WTC11 (cell line): Measurements from ENCODE around the gene SYN1. TPM values are rescaled to one million over a fixed set of nuclear protein-coding genes. Genes with fewer than 3 reads are reported as not detected.

Experiments
- ATAC-seq: fragments of 200-7000 bp; cut with Tn5 transposase; 2 replicates; pipeline ENCODE4 v1.10.0; 2021; ENCODE audit warnings: mild to moderate bottlenecking, moderate library complexity
- CTCF ChIA-PET: fragments of 300-600 bp; sonication (Branson Sonifier 250); formaldehyde crosslinking; loops from one replicate; lab custom pipeline; 2021; ENCODE audit warnings: antibody characterized with exemption; lab: Charles Lee
- POLR2A ChIA-PET: fragments of 350-600 bp; sonication (Branson Sonifier 250); formaldehyde crosslinking; loops from one replicate; lab custom pipeline; 2021; ENCODE audit warnings: antibody characterized with exemption; lab: Charles Lee
- DNase-seq: peaks from one replicate; pipeline ENCODE4 v3.0.0; 2021; ENCODE audit warnings: low spot score
- H3K27ac Mint-ChIP-seq: 2 replicates; pipeline ENCODE4 v1.8.0; 2021; ENCODE audit warnings: mixed read lengths
- H3K27me3 Mint-ChIP-seq: 2 replicates; pipeline ENCODE4 v1.8.0; 2021; ENCODE audit warnings: low read depth, mild to moderate bottlenecking, moderate library complexity, mixed read lengths
- H3K36me3 Mint-ChIP-seq: 2 replicates; pipeline ENCODE4 v1.8.0; 2021; ENCODE audit warnings: mixed read lengths
- H3K4me1 Mint-ChIP-seq: 2 replicates; pipeline ENCODE4 v1.8.0; 2022; ENCODE audit warnings: mixed read lengths
- H3K4me3 Mint-ChIP-seq: 2 replicates; pipeline ENCODE4 v1.8.0; 2021; ENCODE audit warnings: mild to moderate bottlenecking, moderate library complexity, mixed read lengths
- H3K9me3 Mint-ChIP-seq: 2 replicates; pipeline ENCODE4 v1.8.0; 2021; ENCODE audit warnings: mixed read lengths
- ATF1 ChIP-seq: sonication (generic); formaldehyde crosslinking; IDR thresholded peaks from 2 replicates; pipeline ENCODE4 v1.8.1; 2023; ENCODE audit warnings: mild to moderate bottlenecking, moderate library complexity, missing genetic modification reagents
- ATF3 ChIP-seq: sonication (generic); formaldehyde crosslinking; conservative IDR thresholded peaks from 2 replicates; pipeline ENCODE4 v1.8.1; 2022; ENCODE audit warnings: mild to moderate bottlenecking, missing genetic modification reagents
- E2F4 ChIP-seq: sonication (generic); formaldehyde crosslinking; IDR thresholded peaks from 2 replicates; pipeline ENCODE4 v1.8.1; 2022; ENCODE audit warnings: low read depth, mild to moderate bottlenecking, moderate library complexity, missing genetic modification reagents, borderline replicate concordance
- EMX1 ChIP-seq: fragments of 250-450 bp; sonication (Bioruptor Pico); IDR thresholded peaks from 2 replicates; pipeline ENCODE4 v1.8.0; 2021; ENCODE audit warnings: mild to moderate bottlenecking
- ETV6 ChIP-seq: sonication (generic); formaldehyde crosslinking; IDR thresholded peaks from 2 replicates; pipeline ENCODE4 v1.8.1; 2022; ENCODE audit warnings: mild to moderate bottlenecking, missing genetic modification reagents
- FOXK1 ChIP-seq: sonication (generic); formaldehyde crosslinking; IDR thresholded peaks from 2 replicates; pipeline ENCODE4 v1.8.0; 2022; ENCODE audit warnings: mild to moderate bottlenecking, moderate library complexity, missing genetic modification reagents
- GABPB1 ChIP-seq: sonication (generic); formaldehyde crosslinking; IDR thresholded peaks from 2 replicates; pipeline ENCODE4 v1.8.1; 2023; ENCODE audit warnings: mild to moderate bottlenecking, missing genetic modification reagents
- GTF2I ChIP-seq: fragments of 250-450 bp; sonication (Bioruptor Pico); conservative IDR thresholded peaks from 2 replicates; pipeline ENCODE4 v1.4.0; 2021; ENCODE audit warnings: mild to moderate bottlenecking
- HMGA2 ChIP-seq: fragments of 250-450 bp; sonication (Bioruptor Pico); IDR thresholded peaks from 2 replicates; pipeline ENCODE4 v1.4.0; 2021; ENCODE audit warnings: mild to moderate bottlenecking, moderate library complexity
- JAZF1 ChIP-seq: fragments of 250-450 bp; sonication (Bioruptor Pico); IDR thresholded peaks from 2 replicates; pipeline ENCODE4 v1.9.0; 2021; ENCODE audit warnings: moderate library complexity, mild to moderate bottlenecking, inconsistent platforms
- MLX ChIP-seq: sonication (generic); formaldehyde crosslinking; IDR thresholded peaks from 2 replicates; pipeline ENCODE4 v1.8.1; 2023; ENCODE audit warnings: mild to moderate bottlenecking, missing genetic modification reagents, moderate library complexity
- MXD4 ChIP-seq: fragments of 250-450 bp; sonication (Bioruptor Pico); IDR thresholded peaks from 2 replicates; pipeline ENCODE4 v1.8.0; 2021; ENCODE audit warnings: mild to moderate bottlenecking, moderate library complexity, borderline replicate concordance
- NR1H2 ChIP-seq: sonication (generic); formaldehyde crosslinking; IDR thresholded peaks from 2 replicates; pipeline ENCODE4 v1.9.0; 2021; ENCODE audit warnings: mild to moderate bottlenecking, moderate library complexity, missing genetic modification reagents
- PRRX2 ChIP-seq: fragments of 250-450 bp; sonication (Bioruptor Pico); IDR thresholded peaks from 2 replicates; pipeline ENCODE4 v1.8.0; 2021; ENCODE audit warnings: mild to moderate bottlenecking
- RELA ChIP-seq: sonication (generic); formaldehyde crosslinking; IDR thresholded peaks from 2 replicates; pipeline ENCODE4 v1.8.1; 2022; ENCODE audit warnings: missing genetic modification reagents, mild to moderate bottlenecking, borderline replicate concordance
- STAT6 ChIP-seq: sonication (generic); formaldehyde crosslinking; conservative IDR thresholded peaks from 2 replicates; pipeline ENCODE4 v1.8.1; 2023; ENCODE audit warnings: mild to moderate bottlenecking, low read depth, missing genetic modification reagents, moderate library complexity
- TEAD1 ChIP-seq: sonication (generic); formaldehyde crosslinking; IDR thresholded peaks from 2 replicates; pipeline ENCODE4 v1.8.0; 2022; ENCODE audit warnings: mild to moderate bottlenecking, missing genetic modification reagents
- TP53 ChIP-seq: sonication (generic); formaldehyde crosslinking; IDR thresholded peaks from 2 replicates; pipeline ENCODE4 v1.8.1; 2023; ENCODE audit warnings: mild to moderate bottlenecking, missing genetic modification reagents
- ZBTB43 ChIP-seq: sonication (generic); formaldehyde crosslinking; IDR thresholded peaks from 2 replicates; pipeline ENCODE4 v1.8.1; 2023; ENCODE audit warnings: mild to moderate bottlenecking, missing genetic modification reagents
- ZNF138 ChIP-seq: sonication (generic); formaldehyde crosslinking; conservative IDR thresholded peaks from 2 replicates; pipeline ENCODE4 v1.8.1; 2022; ENCODE audit warnings: mild to moderate bottlenecking, moderate library complexity, missing genetic modification reagents
- ZNF219 ChIP-seq: sonication (generic); formaldehyde crosslinking; IDR thresholded peaks from 2 replicates; pipeline ENCODE4 v1.8.0; 2023; ENCODE audit warnings: missing genetic modification reagents, mild to moderate bottlenecking, borderline replicate concordance
- ZNF425 ChIP-seq: fragments of 250-450 bp; sonication (Bioruptor Pico); conservative IDR thresholded peaks from 2 replicates; pipeline ENCODE4 v1.9.0; 2021; ENCODE audit warnings: mild to moderate bottlenecking
- total RNA-seq: library from RNA; stranded (reverse); gene quantifications from 3 replicates; pipeline ENCODE4 v1.2.3, GENCODE V29; 2021

SYN1 gene
- total RNA-seq, 1 experiment from 2014 or later = 7.1 TPM

GRCh38 chrX:47577901-47578300 is 41.8 kb downstream of the SYN1 start:
- Mint-ChIP-seq H3K36me3 (no peaks in the 10 kb centered on the region), H3K27me3 (no peaks in the 10 kb centered on the region), H3K4me1 (peaks cover 26% of the 10 kb centered on the region), H3K4me3 (no peak overlapping the region), H3K27ac (no peak overlapping the region), H3K9me3 (no peaks in the 10 kb centered on the region)
- CTCF ChIA-PET = no interaction called here
- ATAC-seq (no peak), DNase-seq (no peak)
- POLR2A ChIA-PET = no interaction called here
- TF ChIP-seq ZNF425 (CRISPR knock-in tag) = no peak
- no peak for TF ChIP-seq FOXK1 (CRISPR knock-in tag)
- TF ChIP-seq TP53 (CRISPR knock-in tag) = no peak
- no peak for TF ChIP-seq NR1H2 (CRISPR knock-in tag)
- no peak for TF ChIP-seq ETV6
- no peak for TF ChIP-seq ZBTB43 (CRISPR knock-in tag)
- TF ChIP-seq MLX (CRISPR knock-in tag) = no peak
- no peak for TF ChIP-seq MXD4
- TF ChIP-seq ZNF219 (CRISPR knock-in tag) = no peak
- TF ChIP-seq ZNF138 = no peak
- TF ChIP-seq PRRX2 = no peak
- TF ChIP-seq GTF2I = no peak
- no peak for TF ChIP-seq ATF1 (CRISPR knock-in tag)
- no peak for TF ChIP-seq RELA (CRISPR knock-in tag)
- TF ChIP-seq ATF3 (CRISPR knock-in tag) = no peak

GRCh38 chrX:47577424-47577823 is 42.2 kb downstream of the SYN1 start:
- ChIA-PET POLR2A (no interaction called here), CTCF (no interaction called here)
- TF ChIP-seq HMGA2 (CRISPR knock-in tag) (no peak), TEAD1 (CRISPR knock-in tag) (no peak), EMX1 (CRISPR knock-in tag) (no peak), JAZF1 (CRISPR knock-in tag) (no peak), E2F4 (CRISPR knock-in tag) (no peak), STAT6 (CRISPR knock-in tag) (no peak), GABPB1 (no peak)
- Mint-ChIP-seq H3K4me1 (peaks cover 31% of the 10 kb centered on the region), H3K27ac (no peak overlapping the region), H3K36me3 (peaks cover under 1% of the 10 kb centered on the region), H3K27me3 (no peaks in the 10 kb centered on the region), H3K9me3 (no peaks in the 10 kb centered on the region), H3K4me3 (no peak overlapping the region)
- ATAC-seq = no peak
- DNase-seq = no peak
